Naive thymus-derived CD8-positive, alpha-beta T cell (primary cell): Measurements from ENCODE around the gene SPATA20. TPM values are rescaled to one million over a fixed set of nuclear protein-coding genes. Genes with fewer than 3 reads are reported as not detected.

Experiments
- ATAC-seq, 2 donors: fragments of 150-1000 bp; cut with Tn5 transposase in 1 of 2; sonication (Bioruptor Pico), chemical (Tn5 transposase) in 1 of 2; 1 replicate in 1 of 2; 2 replicates in 1 of 2; pipeline ENCODE4 v1.10.0; 2021; ENCODE audit warnings: mild to moderate bottlenecking in 2 of 2, moderate library complexity in 2 of 2
- POLR2A ChIA-PET: fragments of 350-600 bp; sonication (Branson Sonifier 250); formaldehyde crosslinking; loops from one replicate; lab custom pipeline; 2021; ENCODE audit warnings: antibody characterized with exemption; lab: Charles Lee
- DNase-seq, 10 donors: peaks; one replicate each; pipeline versions ENCODE4 v3.0.0 to v3.0.0-alpha.2; 2020 to 2022
- H3K27ac Mint-ChIP-seq, 10 donors: one replicate each; pipeline ENCODE4 v1.8.0; 2020 to 2022; ENCODE audit warnings: mild to moderate bottlenecking in 10 of 10, mixed read lengths in 10 of 10, moderate library complexity in 4 of 10, inconsistent platforms in 1 of 10
- H3K27me3 Mint-ChIP-seq, 5 donors: one replicate each; pipeline ENCODE4 v1.8.0; 2021 to 2022; ENCODE audit warnings: mixed read lengths in 5 of 5
- H3K36me3 Mint-ChIP-seq, 3 donors: one replicate each; pipeline ENCODE4 v1.8.0; 2020 to 2022; ENCODE audit warnings: mixed read lengths in 3 of 3, mild to moderate bottlenecking in 2 of 3, inconsistent platforms in 1 of 3
- H3K4me1 Mint-ChIP-seq, 4 donors: one replicate each; pipeline ENCODE4 v1.8.0; 2021 to 2022; ENCODE audit warnings: mixed read lengths in 4 of 4
- H3K4me3 Mint-ChIP-seq, 10 donors: one replicate each; pipeline ENCODE4 v1.8.0; 2020 to 2022; ENCODE audit warnings: mild to moderate bottlenecking in 10 of 10, mixed read lengths in 10 of 10, moderate library complexity in 6 of 10, inconsistent platforms in 1 of 10
- H3K9me3 Mint-ChIP-seq, 9 donors: one replicate each; pipeline ENCODE4 v1.8.0; 2020 to 2022; ENCODE audit warnings: mixed read lengths in 9 of 9, mild to moderate bottlenecking in 3 of 9, inconsistent platforms in 1 of 9, moderate library complexity in 1 of 9
- polyA plus RNA-seq, 3 donors: library from polyadenylated mRNA; unstranded; fragments of 300-500 nt; fragmentation: Illumina TruSeq; gene quantifications; one replicate each; pipeline ENCODE4 v1.2.3, GENCODE V29; 2021
- total RNA-seq, 8 experiments: library from RNA in 2 of 8; stranded (reverse) in 2 of 8; gene quantifications; one replicate each; pipeline ENCODE4 v1.2.3 and lab custom pipeline; 2021 to 2026

SPATA20 gene
- total and polyA plus RNA-seq, 5 experiments from 2014 or later: 6.9 to 39.8 (median 8.9) TPM

GRCh38 chr17:50588391-50589049 is 41.5 kb downstream of the SPATA20 start:
- H3K9me3 Mint-ChIP-seq: no peaks in the 10 kb centered on the region
- ATAC-seq (no peak), DNase-seq (no peak)
- POLR2A ChIA-PET: no interaction called here
- H3K4me3 Mint-ChIP-seq: no peak overlapping the region
- H3K27ac Mint-ChIP-seq: no peak overlapping the region
- peaks cover 0 to 7% (median 0%) of the 10 kb centered on the region in 5 donors for H3K27me3 Mint-ChIP-seq
- H3K4me1 Mint-ChIP-seq: no peaks in the 10 kb centered on the region
- H3K36me3 Mint-ChIP-seq: no peaks in the 10 kb centered on the region

DNA sequence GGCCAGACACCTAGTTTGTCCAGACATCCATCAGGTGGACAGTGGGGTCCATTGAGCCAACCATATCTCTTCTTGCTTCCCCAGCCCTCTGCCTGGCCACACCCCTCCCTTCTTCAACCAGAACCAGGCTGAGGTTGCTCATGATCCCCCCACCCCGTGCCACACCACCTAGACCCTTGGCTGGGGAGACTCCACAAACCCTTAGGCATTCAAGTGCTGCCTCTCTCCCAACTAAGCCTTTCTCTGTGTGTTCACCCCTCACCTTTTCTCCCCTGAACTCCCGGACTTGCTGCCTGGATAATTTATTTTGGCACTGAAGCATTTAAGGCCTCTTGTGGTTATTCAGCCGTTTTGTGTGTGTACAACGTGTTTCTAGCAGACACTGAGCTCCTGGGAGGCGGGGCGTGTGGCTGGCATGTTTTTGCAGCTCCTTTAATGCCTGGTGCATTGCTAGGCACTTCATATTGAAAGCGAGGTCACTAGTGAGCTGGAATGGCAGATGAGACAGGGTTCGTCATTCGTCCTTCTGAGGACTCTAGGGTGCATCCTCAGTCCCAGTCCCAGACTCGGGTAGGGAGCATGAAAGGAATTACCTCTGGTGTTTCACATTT is 42.2 kb downstream of the SPATA20 start:
- no peak for DNase-seq
- POLR2A ChIA-PET: no interaction called here
- Mint-ChIP-seq H3K4me1 (no peaks in the 10 kb centered on the region), H3K9me3 (no peaks in the 10 kb centered on the region), H3K4me3 (no peak overlapping the region), H3K36me3 (no peaks in the 10 kb centered on the region), H3K27ac (no peak overlapping the region), H3K27me3 (peaks cover 0 to under 1% (median 0%) of the 10 kb centered on the region in 5 donors)
- ATAC-seq: no peak

DNA sequence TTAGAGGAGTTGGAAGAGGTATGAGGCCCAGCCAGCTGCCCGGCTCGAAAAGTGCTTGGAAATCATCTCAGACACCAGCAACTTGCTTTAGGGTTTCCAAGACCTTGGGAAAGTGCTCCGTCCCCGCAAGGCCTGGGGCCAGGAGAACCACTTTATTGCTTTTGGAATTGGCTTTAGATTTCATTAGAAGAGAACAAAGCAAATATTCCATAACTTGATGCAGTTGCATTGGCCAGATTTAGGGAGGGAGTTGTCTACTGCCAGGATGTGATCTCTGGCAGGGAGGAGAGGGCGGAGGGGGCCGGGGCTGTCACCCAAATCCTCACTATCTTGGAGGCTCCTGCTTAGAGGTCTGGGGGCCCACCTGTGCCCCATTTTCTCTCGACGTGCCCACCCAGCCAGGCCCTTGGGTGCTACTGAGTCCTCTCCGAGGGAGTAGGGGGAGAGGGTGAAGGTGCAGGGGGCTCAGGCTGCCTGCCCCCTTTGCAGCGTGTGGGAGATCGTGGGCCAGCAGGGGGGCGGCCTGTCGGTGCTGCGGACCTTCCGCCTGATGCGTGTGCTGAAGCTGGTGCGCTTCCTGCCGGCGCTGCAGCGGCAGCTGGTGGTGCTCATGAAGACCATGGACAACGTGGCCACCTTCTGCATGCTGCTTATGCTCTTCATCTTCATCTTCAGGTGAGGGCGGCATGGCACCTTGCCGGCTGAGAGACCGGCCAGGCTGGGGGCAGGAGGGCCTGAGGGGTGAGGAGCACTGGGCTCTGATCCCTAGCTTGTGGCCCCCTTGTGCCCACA is 44.2 kb downstream of the SPATA20 start:
- H3K4me3 Mint-ChIP-seq: no peak overlapping the region
- no peaks in the 10 kb centered on the region for H3K36me3 Mint-ChIP-seq
- no peaks in the 10 kb centered on the region for H3K9me3 Mint-ChIP-seq
- H3K27ac Mint-ChIP-seq: no peak overlapping the region
- no peaks in the 10 kb centered on the region for H3K27me3 Mint-ChIP-seq
- no peaks in the 10 kb centered on the region for H3K4me1 Mint-ChIP-seq
- POLR2A ChIA-PET: no interaction called here
- no peak for ATAC-seq
- DNase-seq: no peak

DNA sequence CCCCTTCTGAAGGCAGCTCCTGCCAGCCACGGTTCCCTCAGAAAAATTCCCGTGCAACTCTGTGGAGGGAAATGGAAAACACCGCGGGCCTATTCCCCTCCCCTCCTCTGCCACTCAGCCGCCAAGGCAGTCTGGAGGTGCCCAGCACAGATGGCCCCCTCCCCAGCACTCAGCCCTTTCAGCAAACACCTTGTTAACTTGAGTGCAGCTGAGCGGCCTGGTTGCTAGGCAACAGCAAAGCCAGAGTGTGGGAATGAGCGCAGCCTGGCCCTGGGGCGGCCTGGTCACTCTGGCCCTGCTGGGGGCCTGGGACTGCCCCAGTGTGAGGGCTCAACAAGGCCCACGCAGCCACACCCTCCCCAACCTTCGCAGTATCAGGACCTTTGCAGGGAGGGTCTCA is 46.3 kb downstream of the SPATA20 start:
- Mint-ChIP-seq H3K4me3 (no peak overlapping the region), H3K4me1 (no peaks in the 10 kb centered on the region), H3K9me3 (no peaks in the 10 kb centered on the region), H3K27me3 (no peaks in the 10 kb centered on the region), H3K27ac (no peak overlapping the region), H3K36me3 (no peaks in the 10 kb centered on the region)
- no peak for DNase-seq
- no peak for ATAC-seq
- POLR2A ChIA-PET: no interaction called here

GRCh38 chr17:50594128-50594823 is 47.3 kb downstream of the SPATA20 start:
- no peak for DNase-seq

GRCh38 chr17:50594892-50595291 is 47.9 kb downstream of the SPATA20 start:
- DNase-seq (no peak), ATAC-seq (no peak)
- Mint-ChIP-seq H3K27me3 (no peaks in the 10 kb centered on the region), H3K9me3 (no peaks in the 10 kb centered on the region), H3K4me3 (no peak overlapping the region), H3K4me1 (no peaks in the 10 kb centered on the region), H3K36me3 (no peaks in the 10 kb centered on the region), H3K27ac (no peak overlapping the region)
- POLR2A ChIA-PET: no interaction called here

More at GRCh38 chr17:50594128-50594823, 47.3 kb downstream of the SPATA20 start:
- POLR2A ChIA-PET: no interaction called here
- H3K4me1 Mint-ChIP-seq: no peaks in the 10 kb centered on the region
- peak overlapping the region in 1 of 10 donors; percentile 21 for H3K27ac Mint-ChIP-seq
- H3K27me3 Mint-ChIP-seq: no peaks in the 10 kb centered on the region
- H3K9me3 Mint-ChIP-seq: no peaks in the 10 kb centered on the region
- H3K36me3 Mint-ChIP-seq: no peaks in the 10 kb centered on the region
- no peak for ATAC-seq
- no peak overlapping the region for H3K4me3 Mint-ChIP-seq

DNA sequence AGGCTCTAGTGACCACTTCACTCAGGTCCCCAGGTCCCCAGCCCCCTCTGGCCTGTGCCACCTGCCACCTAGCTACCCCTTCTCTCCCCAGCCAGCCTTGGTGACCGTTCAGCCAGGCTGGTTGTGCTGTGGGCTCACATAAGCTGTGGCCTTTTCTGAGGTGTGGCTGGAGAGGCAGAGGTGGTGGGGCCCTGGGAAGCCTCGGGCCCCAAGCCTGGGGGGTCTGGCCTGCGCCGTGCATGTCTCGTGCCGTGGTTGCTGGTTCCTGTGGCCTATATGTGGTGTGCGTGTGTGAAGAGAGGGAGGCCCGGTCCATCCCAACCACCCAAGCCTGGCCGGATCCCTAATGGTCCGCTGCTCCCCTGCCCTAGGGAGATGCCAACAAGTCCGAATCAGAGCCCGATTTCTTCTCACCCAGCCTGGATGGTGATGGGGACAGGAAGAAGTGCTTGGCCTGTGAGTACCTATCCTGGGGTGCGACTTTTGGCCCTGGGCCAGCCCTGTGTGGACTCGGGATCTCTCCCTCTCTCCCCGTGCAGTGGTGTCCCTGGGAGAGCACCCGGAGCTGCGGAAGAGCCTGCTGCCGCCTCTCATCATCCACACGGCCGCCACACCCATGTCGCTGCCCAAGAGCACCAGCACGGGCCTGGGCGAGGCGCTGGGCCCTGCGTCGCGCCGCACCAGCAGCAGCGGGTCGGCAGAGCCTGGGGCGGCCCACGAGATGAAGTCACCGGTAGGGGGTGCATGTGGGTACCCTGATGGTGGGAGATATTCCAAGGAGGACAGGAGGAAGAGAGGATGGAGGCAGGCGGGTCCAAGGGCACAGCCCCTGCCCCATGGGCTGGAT is 49.4 kb downstream of the SPATA20 start:
- Mint-ChIP-seq H3K27me3 (peaks cover 0 to 5% (median 0%) of the 10 kb centered on the region in 5 donors), H3K9me3 (no peaks in the 10 kb centered on the region), H3K36me3 (no peaks in the 10 kb centered on the region), H3K27ac (no peak overlapping the region), H3K4me3 (no peak overlapping the region), H3K4me1 (no peaks in the 10 kb centered on the region)
- POLR2A ChIA-PET: no interaction called here
- no peak for ATAC-seq
- DNase-seq: no peak

DNA sequence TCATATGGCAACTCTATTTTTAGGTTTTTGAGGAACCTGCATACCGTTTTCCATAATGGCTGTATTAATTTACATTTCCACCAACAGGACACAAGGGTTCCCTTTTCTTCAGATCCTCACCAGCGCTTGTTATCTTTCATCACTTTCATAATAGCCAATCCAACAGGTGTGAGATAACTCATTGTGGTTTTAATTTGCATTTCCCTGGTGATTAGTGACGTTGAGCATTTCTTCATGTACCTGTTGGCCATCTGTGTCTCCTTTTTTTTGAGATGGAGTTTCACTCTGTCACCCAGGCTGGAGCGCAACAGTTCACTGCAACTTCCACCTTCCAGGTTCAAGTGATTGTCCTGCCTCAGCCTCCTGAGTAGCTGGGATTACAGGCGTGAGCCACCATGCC is 51.5 kb downstream of the SPATA20 start:
- no peak overlapping the region for H3K4me3 Mint-ChIP-seq
- peaks cover 2 to 26% (median 14%) of the 10 kb centered on the region in 5 donors for H3K27me3 Mint-ChIP-seq
- POLR2A ChIA-PET: interaction anchor here (0.6 kb wide), 1 partner anchor 1648 kb away, joined by 4 read pairs; no protein-coding TSS in a partner anchor
- no peaks in the 10 kb centered on the region for H3K9me3 Mint-ChIP-seq
- H3K36me3 Mint-ChIP-seq: no peaks in the 10 kb centered on the region
- no peaks in the 10 kb centered on the region for H3K4me1 Mint-ChIP-seq
- no peak overlapping the region for H3K27ac Mint-ChIP-seq
- ATAC-seq (no peak), DNase-seq (no peak)

- no peak overlapping the region for H3K4me3 Mint-ChIP-seq
- no peaks in the 10 kb centered on the region for H3K36me3 Mint-ChIP-seq
- no peak for DNase-seq
- no peak for ATAC-seq
- no peak overlapping the region for H3K27ac Mint-ChIP-seq
- peaks cover 0 to 2% (median 0%) of the 10 kb centered on the region in 4 donors for H3K4me1 Mint-ChIP-seq
- no peaks in the 10 kb centered on the region for H3K9me3 Mint-ChIP-seq
- POLR2A ChIA-PET: no interaction called here
- H3K27me3 Mint-ChIP-seq: peaks cover 2 to 33% (median 14%) of the 10 kb centered on the region in 5 donors
Observed at GRCh38 chr17:50599606-50600005, 52.6 kb downstream of the SPATA20 start.

DNA sequence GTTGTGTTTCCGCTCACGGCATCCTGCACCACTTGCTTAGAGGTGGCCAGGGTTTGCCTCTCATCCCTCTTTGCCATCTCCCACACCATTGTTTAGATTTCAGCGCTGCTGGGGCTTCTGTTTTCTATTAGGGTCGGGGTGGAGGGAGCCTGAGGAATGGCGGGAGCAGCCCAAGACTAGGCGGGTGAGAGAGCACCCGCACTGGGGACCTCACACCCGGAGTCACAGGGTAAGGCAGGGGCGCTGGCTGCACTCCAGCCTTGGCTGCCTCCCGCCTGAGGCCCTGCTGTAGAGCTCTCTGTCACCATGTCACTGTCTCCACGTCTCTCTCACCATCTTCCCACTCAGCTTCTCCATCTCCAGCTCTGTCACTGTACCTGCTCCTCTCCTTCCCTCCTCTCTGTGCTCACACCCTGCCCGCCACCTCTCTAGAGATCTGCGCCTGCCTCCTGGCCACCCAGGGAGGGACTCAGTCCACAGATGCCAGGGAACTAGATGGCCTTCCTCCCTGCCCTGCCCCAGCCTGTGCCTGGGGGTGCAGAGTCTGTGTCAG is 54.9 kb downstream of the SPATA20 start:
- Mint-ChIP-seq H3K4me1 (peaks cover 0 to 2% (median 0%) of the 10 kb centered on the region in 4 donors), H3K9me3 (no peaks in the 10 kb centered on the region), H3K27ac (no peak overlapping the region), H3K27me3 (peaks cover 7 to 42% (median 20%) of the 10 kb centered on the region in 5 donors), H3K4me3 (no peak overlapping the region), H3K36me3 (no peaks in the 10 kb centered on the region)
- POLR2A ChIA-PET: no interaction called here
- ATAC-seq: no peak
- DNase-seq: no peak

DNA sequence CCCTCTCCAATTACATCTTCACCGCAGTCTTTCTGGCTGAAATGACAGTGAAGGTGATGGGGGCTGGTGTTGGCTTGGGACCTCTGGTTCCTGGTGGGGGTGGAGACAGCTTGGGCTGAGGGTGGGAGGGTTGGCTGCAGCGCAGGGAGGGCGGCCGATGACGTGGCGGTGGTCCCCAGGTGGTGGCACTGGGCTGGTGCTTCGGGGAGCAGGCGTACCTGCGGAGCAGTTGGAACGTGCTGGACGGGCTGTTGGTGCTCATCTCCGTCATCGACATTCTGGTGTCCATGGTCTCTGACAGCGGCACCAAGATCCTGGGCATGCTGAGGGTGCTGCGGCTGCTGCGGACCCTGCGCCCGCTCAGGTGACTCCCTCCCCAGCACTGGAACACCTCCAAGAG is 55.9 kb downstream of the SPATA20 start:
- Mint-ChIP-seq H3K4me1 (peaks cover 0 to 2% (median 0%) of the 10 kb centered on the region in 4 donors), H3K27ac (peak overlapping the region in 1 of 10 donors; percentile 43), H3K27me3 (peaks cover 7 to 42% (median 20%) of the 10 kb centered on the region in 5 donors), H3K36me3 (no peaks in the 10 kb centered on the region), H3K4me3 (no peak overlapping the region), H3K9me3 (no peaks in the 10 kb centered on the region)
- ATAC-seq (no peak), DNase-seq (no peak)
- POLR2A ChIA-PET: no interaction called here

DNA sequence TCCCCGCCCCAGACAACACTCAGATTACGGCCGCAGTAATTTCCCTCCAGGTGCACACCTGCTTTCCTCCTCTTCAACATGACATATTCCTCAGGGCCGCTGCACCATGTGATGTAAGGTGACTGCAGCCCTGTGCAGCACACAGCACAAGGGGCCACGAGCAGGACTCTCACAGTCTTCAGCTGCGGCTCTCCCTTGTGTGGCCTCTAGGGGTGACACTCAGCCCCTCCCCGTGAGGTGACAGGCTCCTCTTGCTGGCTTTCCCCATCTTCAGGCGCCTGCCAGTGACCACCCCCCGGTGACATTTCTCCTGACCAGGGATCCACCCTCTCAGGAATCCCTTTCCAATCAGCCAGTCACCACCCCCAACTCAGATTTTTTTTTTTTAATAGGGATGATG is 56.4 kb downstream of the SPATA20 start:
- DNase-seq (no peak), ATAC-seq (peak; percentile 47 to 54)
- H3K4me3 Mint-ChIP-seq: no peak overlapping the region
- H3K36me3 Mint-ChIP-seq: no peaks in the 10 kb centered on the region
- peaks cover 7 to 42% (median 20%) of the 10 kb centered on the region in 5 donors for H3K27me3 Mint-ChIP-seq
- POLR2A ChIA-PET: no interaction called here
- peaks cover 0 to 2% (median 0%) of the 10 kb centered on the region in 4 donors for H3K4me1 Mint-ChIP-seq
- no peak overlapping the region for H3K27ac Mint-ChIP-seq
- no peaks in the 10 kb centered on the region for H3K9me3 Mint-ChIP-seq
